Activated CD8-positive, alpha-beta T cell treated with anti-CD3 and anti-CD28 coated beads, Interleukin-2, amount 10 ng/mL, durations not matched to agents 7 days and 5 days (primary cell): ENCODE results near the gene PHF1. TPM values are rescaled to one million over a fixed set of nuclear protein-coding genes. Genes with fewer than 3 reads are reported as not detected.
"Not testable (repeated sequence)": the region's sequence is repeated elsewhere in the genome, so short reads cannot be mapped to it uniquely, and the experiment has no call there.

Experiments
- ATAC-seq: fragments of 150-1000 bp; cut with Tn5 transposase; one replicate; pipeline ENCODE4 v1.10.0; 2021; ENCODE audit warnings: moderate library complexity
- CTCF ChIA-PET: fragments of 350-600 bp; sonication (Branson Sonifier 250); formaldehyde crosslinking; loops from one replicate; lab custom pipeline; 2021; ENCODE audit warnings: antibody characterized with exemption; lab: Charles Lee
- POLR2A ChIA-PET: fragments of 350-600 bp; sonication (Branson Sonifier 250); formaldehyde crosslinking; loops from one replicate; lab custom pipeline; 2021; ENCODE audit warnings: antibody characterized with exemption; lab: Charles Lee
- DNase-seq: peaks from one replicate; pipeline ENCODE4 v3.0.0-alpha.2; 2020
- H3K27ac Mint-ChIP-seq: one replicate; pipeline ENCODE4 v1.8.0; 2021; ENCODE audit warnings: mild to moderate bottlenecking, mixed read lengths
- H3K27me3 Mint-ChIP-seq: one replicate; pipeline ENCODE4 v1.8.0; 2021; ENCODE audit warnings: low read depth, mixed read lengths
- H3K36me3 Mint-ChIP-seq: one replicate; pipeline ENCODE4 v1.8.0; 2021; ENCODE audit warnings: low read depth, mixed read lengths
- H3K4me1 Mint-ChIP-seq: one replicate; pipeline ENCODE4 v1.8.0; 2021; ENCODE audit warnings: low read depth, mixed read lengths
- H3K4me3 Mint-ChIP-seq: one replicate; pipeline ENCODE4 v1.8.0; 2021; ENCODE audit warnings: mild to moderate bottlenecking, mixed read lengths
- H3K9me3 Mint-ChIP-seq: one replicate; pipeline ENCODE4 v1.8.0; 2022; ENCODE audit warnings: mixed read lengths; ENCODE audit not compliant: insufficient read depth
- total RNA-seq, 2 experiments: library from RNA; stranded (reverse); gene quantifications; one replicate each; pipeline ENCODE4 v1.2.3, GENCODE V29; 2021

Gene PHF1
- total RNA-seq, 2 experiments from 2014 or later = 35.9 to 36.5 TPM

DNA sequence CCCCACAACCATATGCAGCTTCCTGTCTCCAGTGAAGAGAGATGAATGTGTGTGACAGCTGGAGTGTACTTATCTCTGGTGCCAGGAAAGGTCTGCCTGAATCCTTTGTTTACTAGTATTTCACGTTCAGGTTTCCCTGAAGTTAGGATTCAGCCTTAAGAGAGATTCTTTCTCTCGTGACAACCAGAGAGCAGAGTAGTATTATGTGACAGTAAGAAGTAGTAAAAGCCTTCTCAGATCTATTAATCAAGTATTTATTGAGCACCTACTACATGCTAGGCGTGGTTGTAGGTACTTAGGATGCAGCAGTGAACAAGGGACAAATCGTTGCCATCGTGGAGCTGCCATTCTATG, 18.2 kb upstream of the PHF1 start:
- peak overlapping the region; percentile 99 for H3K4me3 Mint-ChIP-seq
- peak overlapping the region; percentile 96 for H3K27ac Mint-ChIP-seq
- H3K27me3 Mint-ChIP-seq = peaks cover 2% of the 10 kb centered on the region
- ChIA-PET CTCF (interaction anchor here (0.5 to 1.6 kb wide), 3 partner anchors 39 to 65 kb away, joined by 3 read pairs; no protein-coding TSS in a partner anchor), POLR2A (interaction anchor here (1.0 to 1.7 kb wide), 4 partner anchors 10 to 62 kb away, joined by 5 to 9 read pairs (median 6); partner anchors contain the start of gene ZBTB9)
- H3K36me3 Mint-ChIP-seq = peaks cover 44% of the 10 kb centered on the region
- DNase-seq (no peak), ATAC-seq (no peak)
- H3K9me3 Mint-ChIP-seq = no peaks in the 10 kb centered on the region
- H3K4me1 Mint-ChIP-seq = peaks cover 49% of the 10 kb centered on the region

DNA sequence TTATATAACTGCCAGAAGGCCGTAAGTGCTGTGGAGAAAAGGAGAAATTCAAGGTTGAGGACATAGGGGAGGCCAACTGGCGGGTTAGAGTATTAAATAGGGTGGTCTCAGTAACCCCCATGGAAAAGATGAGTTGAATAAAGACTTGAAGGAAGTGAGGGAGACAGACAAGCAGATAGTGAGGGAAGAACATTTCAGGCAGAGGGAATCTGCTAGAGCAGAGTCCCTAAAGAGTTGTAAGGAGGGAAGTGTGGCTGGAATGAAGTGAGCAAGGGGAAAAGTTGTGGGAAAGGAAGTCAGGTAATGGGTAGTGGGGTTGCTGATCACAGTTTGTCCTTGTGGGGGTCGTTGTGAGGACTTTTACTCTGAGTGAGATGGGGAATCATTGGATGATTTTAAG, 17.8 kb upstream of the PHF1 start:
- Mint-ChIP-seq H3K4me3 (peak overlapping the region; percentile 99), H3K36me3 (peaks cover 49% of the 10 kb centered on the region), H3K4me1 (peaks cover 53% of the 10 kb centered on the region), H3K27ac (peak overlapping the region; percentile 96), H3K9me3 (no peaks in the 10 kb centered on the region), H3K27me3 (peaks cover 2% of the 10 kb centered on the region)
- DNase-seq (no peak), ATAC-seq (no peak)
- CTCF ChIA-PET = interaction anchor here (0.5 to 1.6 kb wide), 2 partner anchors 38 to 66 kb away, joined by 3 read pairs; no protein-coding TSS in a partner anchor
- POLR2A ChIA-PET = interaction anchor here (1.2 to 1.7 kb wide), 3 partner anchors 10 to 23 kb away, joined by 5 to 9 read pairs (median 7); no protein-coding TSS in a partner anchor

DNA sequence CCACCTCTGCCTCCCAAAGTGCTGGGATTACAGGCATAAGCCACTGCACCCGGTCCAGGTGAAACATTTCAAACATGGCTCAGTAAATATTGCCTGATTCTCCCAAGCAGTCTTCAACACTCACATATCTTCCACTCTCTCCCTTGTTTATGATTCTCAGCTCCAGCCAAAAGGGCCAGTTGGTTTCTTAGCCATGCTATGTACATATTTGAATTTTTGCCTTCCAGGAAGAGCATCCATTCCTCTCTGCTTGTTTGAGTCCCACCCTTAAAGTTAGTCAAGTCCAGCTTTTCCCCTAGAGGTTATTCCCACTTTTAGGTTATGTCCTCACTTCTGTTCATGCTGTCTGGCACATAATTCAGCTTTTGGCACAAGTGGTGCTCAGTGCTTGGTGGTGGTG, 13.3 kb upstream of the PHF1 start:
- Mint-ChIP-seq H3K27me3 (no peaks in the 10 kb centered on the region), H3K9me3 (no peaks in the 10 kb centered on the region), H3K36me3 (peaks cover 72% of the 10 kb centered on the region), H3K4me3 (no peak overlapping the region), H3K27ac (peak overlapping the region; percentile 22), H3K4me1 (peaks cover 43% of the 10 kb centered on the region)
- POLR2A ChIA-PET = interaction anchor here (0.5 to 0.8 kb wide), 2 partner anchors 9 to 160 kb away, joined by 3 to 4 read pairs; no protein-coding TSS in a partner anchor
- CTCF ChIA-PET = no interaction called here
- DNase-seq = no peak
- ATAC-seq = no peak

DNA sequence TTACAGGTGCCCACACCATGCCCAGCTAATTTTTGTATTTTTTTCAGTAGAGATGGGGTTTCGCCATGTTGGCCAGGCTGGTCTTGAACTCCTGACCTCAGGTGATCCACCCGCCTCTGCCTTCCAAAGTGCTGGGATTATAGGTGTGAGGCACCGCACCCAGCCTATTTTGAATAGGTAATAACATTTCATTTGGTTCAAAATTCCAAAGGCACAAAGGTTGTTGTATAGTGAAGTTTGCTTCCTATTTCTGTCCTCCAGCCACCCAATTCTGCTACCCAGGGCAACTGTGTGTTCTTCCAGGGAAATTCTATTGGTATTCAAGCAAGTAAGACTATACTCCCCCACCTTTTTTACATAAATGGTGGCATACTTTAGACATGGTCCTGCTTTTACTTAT, 12.2 kb upstream of the PHF1 start:
- DNase-seq, H3K4me3 Mint-ChIP-seq, CTCF ChIA-PET, H3K27ac Mint-ChIP-seq, H3K27me3 Mint-ChIP-seq, H3K9me3 Mint-ChIP-seq, ATAC-seq, POLR2A ChIA-PET: not testable (repeated sequence)
- Mint-ChIP-seq H3K4me1 (peaks cover 37% of the 10 kb centered on the region), H3K36me3 (peaks cover 75% of the 10 kb centered on the region)

DNA sequence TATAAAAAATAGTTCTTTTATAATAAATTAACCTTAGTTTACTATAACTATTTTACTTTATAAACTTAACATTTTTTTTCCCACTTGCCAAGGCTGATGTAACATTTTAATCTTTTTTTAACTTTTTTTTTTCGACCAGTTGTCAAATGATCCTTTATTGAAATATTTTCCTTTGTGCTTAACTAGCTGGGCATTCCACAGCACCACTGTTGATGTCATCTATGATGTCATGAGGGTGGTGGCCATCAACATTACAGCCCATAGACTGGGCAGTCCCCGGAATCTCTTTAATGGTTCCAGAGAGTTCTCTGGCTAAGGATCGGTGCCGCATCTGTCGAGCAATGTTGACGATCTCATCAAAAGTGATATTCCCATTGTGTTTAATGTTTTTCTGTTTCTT, 10.9 kb upstream of the PHF1 start:
- DNase-seq, H3K27me3 Mint-ChIP-seq, CTCF ChIA-PET, H3K4me3 Mint-ChIP-seq, H3K27ac Mint-ChIP-seq, POLR2A ChIA-PET, ATAC-seq, H3K9me3 Mint-ChIP-seq: not testable (repeated sequence)
- Mint-ChIP-seq H3K36me3 (peaks cover 76% of the 10 kb centered on the region), H3K4me1 (peaks cover 30% of the 10 kb centered on the region)

DNA sequence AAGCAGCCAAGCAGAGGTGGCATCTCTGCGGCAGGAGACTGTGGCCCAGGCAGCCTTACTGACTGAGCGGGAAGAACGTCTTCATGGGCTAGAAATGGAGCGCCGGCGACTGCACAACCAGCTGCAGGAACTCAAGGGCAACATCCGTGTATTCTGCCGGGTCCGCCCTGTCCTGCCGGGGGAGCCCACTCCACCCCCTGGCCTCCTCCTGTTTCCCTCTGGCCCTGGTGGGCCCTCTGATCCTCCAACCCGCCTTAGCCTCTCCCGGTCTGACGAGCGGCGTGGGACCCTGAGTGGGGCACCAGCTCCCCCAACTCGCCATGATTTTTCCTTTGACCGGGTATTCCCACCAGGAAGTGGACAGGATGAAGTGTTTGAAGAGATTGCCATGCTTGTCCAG, 5.9 kb upstream of the PHF1 start:
- DNase-seq (no peak), ATAC-seq (no peak)
- POLR2A ChIA-PET = interaction anchor here (0.8 kb wide), 1 partner anchor 9 kb away, joined by 4 read pairs; no protein-coding TSS in a partner anchor
- H3K4me1 Mint-ChIP-seq = peaks cover 31% of the 10 kb centered on the region
- H3K27me3 Mint-ChIP-seq = no peaks in the 10 kb centered on the region
- no peak overlapping the region for H3K4me3 Mint-ChIP-seq
- H3K36me3 Mint-ChIP-seq = peaks cover 80% of the 10 kb centered on the region
- H3K27ac Mint-ChIP-seq = peak overlapping the region; percentile 31
- CTCF ChIA-PET = interaction anchor here (0.6 to 0.8 kb wide), 2 partner anchors 13 to 14 kb away, joined by 3 read pairs; partner anchors contain the start of gene CUTA
- no peaks in the 10 kb centered on the region for H3K9me3 Mint-ChIP-seq

DNA sequence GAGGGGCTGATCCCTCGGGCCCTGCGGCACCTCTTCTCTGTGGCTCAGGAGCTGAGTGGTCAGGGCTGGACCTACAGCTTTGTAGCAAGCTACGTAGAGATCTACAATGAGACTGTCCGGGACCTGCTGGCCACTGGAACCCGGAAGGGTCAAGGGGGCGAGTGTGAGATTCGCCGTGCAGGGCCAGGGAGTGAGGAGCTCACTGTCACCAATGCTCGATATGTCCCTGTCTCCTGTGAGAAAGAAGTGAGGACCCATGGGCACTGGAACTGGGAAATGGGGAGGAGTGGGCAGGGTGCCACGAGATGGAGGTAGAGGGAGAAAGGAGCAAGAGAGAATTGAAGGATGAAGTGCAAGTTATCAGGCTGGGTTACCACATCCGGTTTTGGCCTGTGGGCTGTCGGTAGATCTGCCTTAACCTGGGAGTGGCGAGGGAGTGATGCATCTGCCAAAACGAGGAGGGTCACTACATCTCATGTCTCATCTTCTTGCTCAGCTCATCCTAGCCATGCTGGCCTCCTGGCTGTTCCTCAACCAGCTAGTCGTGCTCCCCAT, 5.4 kb upstream of the PHF1 start:
- Mint-ChIP-seq H3K9me3 (no peaks in the 10 kb centered on the region), H3K4me1 (peaks cover 34% of the 10 kb centered on the region), H3K27ac (peak overlapping the region; percentile 58), H3K36me3 (peaks cover 74% of the 10 kb centered on the region), H3K27me3 (no peaks in the 10 kb centered on the region), H3K4me3 (no peak overlapping the region)
- CTCF ChIA-PET = interaction anchor here (0.6 to 0.8 kb wide), 2 partner anchors 13 to 14 kb away, joined by 3 read pairs; partner anchors contain the start of gene CUTA
- ATAC-seq = no peak
- POLR2A ChIA-PET = interaction anchor here (0.7 to 0.8 kb wide), 3 partner anchors 10 to 134 kb away, joined by 3 to 4 read pairs (median 4); partner anchors contain the start of genes B3GALT4, RPS18 and VPS52
- DNase-seq = no peak

DNA sequence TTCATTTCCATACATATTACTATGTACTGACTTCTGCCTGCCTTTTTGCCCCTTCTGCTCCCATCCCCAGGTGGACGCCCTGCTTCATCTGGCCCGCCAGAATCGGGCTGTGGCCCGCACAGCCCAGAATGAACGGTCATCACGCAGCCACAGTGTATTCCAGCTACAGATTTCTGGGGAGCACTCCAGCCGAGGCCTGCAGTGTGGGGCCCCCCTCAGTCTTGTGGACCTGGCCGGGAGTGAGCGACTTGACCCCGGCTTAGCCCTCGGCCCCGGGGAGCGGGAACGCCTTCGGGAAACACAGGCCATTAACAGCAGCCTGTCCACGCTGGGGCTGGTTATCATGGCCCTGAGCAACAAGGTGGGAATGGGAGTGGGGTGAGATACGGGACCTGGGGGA, 4.7 kb upstream of the PHF1 start:
- Mint-ChIP-seq H3K36me3 (peaks cover 70% of the 10 kb centered on the region), H3K4me1 (peaks cover 34% of the 10 kb centered on the region), H3K27ac (peak overlapping the region; percentile 58), H3K9me3 (no peaks in the 10 kb centered on the region), H3K27me3 (no peaks in the 10 kb centered on the region), H3K4me3 (no peak overlapping the region)
- ChIA-PET CTCF (no interaction called here), POLR2A (interaction anchor here (0.8 kb wide), 1 partner anchor 134 kb away, joined by 3 read pairs; the partner anchor contains the start of genes RPS18 and VPS52)
- no peak for ATAC-seq
- no peak for DNase-seq

DNA sequence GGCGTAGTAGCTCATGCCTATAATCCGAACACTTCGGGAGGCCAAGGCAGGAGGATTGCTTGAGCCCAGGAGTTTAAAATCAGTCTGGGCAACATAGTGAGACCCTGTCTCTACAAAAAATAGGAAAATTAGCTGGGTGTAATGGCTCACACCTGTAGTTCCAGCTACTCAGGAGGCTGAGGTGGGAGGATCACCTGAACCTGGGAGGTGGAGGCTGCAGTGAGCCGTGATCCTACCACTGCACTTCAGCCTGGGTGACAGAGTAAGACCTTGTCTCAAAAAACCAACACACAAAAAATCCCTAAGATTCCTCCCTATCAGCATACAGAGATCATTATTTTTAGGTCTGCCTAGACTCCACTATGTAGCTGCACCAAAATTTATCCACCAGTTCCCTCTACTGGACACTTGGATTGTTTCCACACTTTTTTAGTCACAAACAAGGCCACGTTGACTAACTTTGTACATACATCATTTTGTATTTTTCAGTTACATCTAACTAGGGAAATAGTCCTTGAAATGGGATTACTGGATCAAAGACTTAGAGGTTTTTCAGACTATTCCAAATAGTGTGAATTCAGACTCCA, 3.6 kb upstream of the PHF1 start:
- H3K27ac Mint-ChIP-seq = no peak overlapping the region
- CTCF ChIA-PET = interaction anchor here (1.0 to 1.3 kb wide), 3 partner anchors 11 to 90 kb away, joined by 3 to 6 read pairs (median 5); partner anchors contain the start of genes CUTA and ZBTB22
- no peak for ATAC-seq
- no peaks in the 10 kb centered on the region for H3K27me3 Mint-ChIP-seq
- H3K9me3 Mint-ChIP-seq = no peaks in the 10 kb centered on the region
- no peak overlapping the region for H3K4me3 Mint-ChIP-seq
- peaks cover 42% of the 10 kb centered on the region for H3K4me1 Mint-ChIP-seq
- DNase-seq = no peak
- POLR2A ChIA-PET = interaction anchor here (0.8 kb wide), 1 partner anchor 10 kb away, joined by 4 read pairs; no protein-coding TSS in a partner anchor
- H3K36me3 Mint-ChIP-seq = peaks cover 64% of the 10 kb centered on the region

DNA sequence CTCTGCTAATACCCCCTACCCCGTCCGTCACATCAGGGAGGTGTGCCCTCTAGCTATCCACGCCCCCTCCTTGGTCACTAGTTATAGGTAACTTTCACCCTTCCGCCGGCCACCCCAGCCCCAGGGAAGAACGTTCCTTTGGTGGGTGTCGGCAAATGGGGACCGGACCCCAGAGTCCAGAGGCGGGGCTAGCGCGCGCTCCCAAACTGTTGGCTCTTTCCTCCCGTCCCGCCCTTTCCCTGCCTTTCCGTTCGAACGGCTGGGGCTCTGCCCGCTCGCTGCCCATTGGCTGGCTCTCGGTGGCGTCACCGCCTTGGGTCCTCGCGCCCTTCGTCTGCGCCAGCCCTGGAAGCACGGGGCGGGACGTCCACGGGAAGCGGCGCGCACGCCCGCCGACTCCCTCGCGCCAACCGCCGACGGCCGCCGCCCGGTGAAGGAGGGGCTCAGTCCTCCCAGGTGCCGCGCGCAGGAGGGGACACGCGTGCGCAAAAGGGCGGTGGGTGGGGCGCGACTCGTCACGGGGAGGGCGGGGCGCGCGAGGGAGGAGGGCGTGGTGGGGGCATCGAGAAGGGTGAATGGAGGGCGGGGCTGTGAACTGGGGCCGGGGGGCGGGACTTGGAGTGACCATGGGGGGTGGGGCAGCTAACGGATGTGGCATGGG, 634 bp upstream of the PHF1 start:
- POLR2A ChIA-PET = interaction anchor here (0.6 to 1.6 kb wide), 10 partner anchors 9 to 556 kb away, joined by 3 to 9 read pairs (median 4); partner anchors contain the start of genes KIFC1, PSMB9, TAP1 and ZBTB22
- Mint-ChIP-seq H3K27me3 (no peaks in the 10 kb centered on the region), H3K4me1 (peaks cover 53% of the 10 kb centered on the region), H3K36me3 (peaks cover 64% of the 10 kb centered on the region), H3K4me3 (peak overlapping the region; percentile 81), H3K27ac (peak overlapping the region; percentile 97), H3K9me3 (no peaks in the 10 kb centered on the region)
- DNase-seq = peak; percentile 98
- peak; percentile 92 for ATAC-seq
- CTCF ChIA-PET = interaction anchor here (0.7 to 1.2 kb wide), 3 partner anchors 17 to 92 kb away, joined by 3 to 6 read pairs (median 3); partner anchors contain the start of gene ZBTB22

DNA sequence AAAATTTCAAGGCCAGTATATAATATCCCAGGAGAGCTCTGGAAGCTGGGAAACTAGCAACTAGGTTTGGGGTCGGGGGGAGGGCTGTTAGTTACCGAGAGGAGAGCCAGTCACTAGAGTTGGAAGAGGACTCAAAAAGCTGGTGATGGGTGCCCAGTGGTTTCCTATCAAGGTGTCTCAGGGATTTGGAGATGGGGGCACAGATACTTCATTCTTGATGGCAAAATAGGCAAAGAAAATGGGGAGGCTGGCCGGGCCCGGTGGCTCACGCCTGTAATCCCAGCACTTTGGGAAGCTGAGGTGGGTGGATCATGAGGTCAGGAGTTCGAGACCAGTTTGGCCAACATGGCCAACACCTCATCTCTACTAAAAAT, 805 bp downstream of the PHF1 start:
- no peak for DNase-seq
- CTCF ChIA-PET = interaction anchor here (1.2 kb wide), 1 partner anchor 94 kb away, joined by 3 read pairs; the partner anchor contains the start of gene ZBTB22
- peak overlapping the region; percentile 76 for H3K4me3 Mint-ChIP-seq
- peaks cover 56% of the 10 kb centered on the region for H3K4me1 Mint-ChIP-seq
- H3K36me3 Mint-ChIP-seq = peaks cover 62% of the 10 kb centered on the region
- no peak for ATAC-seq
- H3K27me3 Mint-ChIP-seq = no peaks in the 10 kb centered on the region
- H3K27ac Mint-ChIP-seq = peak overlapping the region; percentile 74
- H3K9me3 Mint-ChIP-seq = no peaks in the 10 kb centered on the region
- POLR2A ChIA-PET = interaction anchor here (0.7 kb wide), 1 partner anchor 159 kb away, joined by 3 read pairs; no protein-coding TSS in a partner anchor
